GM12892 (cell line): Measurements from ENCODE around the gene KIAA1671.

Experiments
- POLR2A ChIP-seq: IDR thresholded peaks from 2 replicates; pipeline ENCODE4 v1.6.1; 2011; ENCODE audit warnings: low read depth, low read length, control low read depth
- POLR2AphosphoS5 ChIP-seq: IDR thresholded peaks from 2 replicates; pipeline ENCODE4 v1.6.1; 2011; ENCODE audit warnings: low read depth, low read length, control low read depth

DNA sequence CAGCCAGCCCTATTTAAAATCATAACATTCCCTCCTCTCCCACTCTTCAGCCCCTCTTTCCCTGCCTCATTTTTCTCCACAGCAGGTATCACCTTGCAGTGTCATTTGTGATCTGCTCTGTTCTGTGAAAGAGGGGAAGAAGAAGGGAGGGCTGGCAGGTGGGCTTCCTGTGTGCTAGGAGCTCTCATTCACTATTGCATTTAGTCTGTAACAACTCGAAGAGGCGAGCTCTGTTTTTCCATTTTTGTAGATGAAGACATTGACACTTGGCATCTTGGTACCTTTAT is 195.1 kb downstream of the KIAA1671 start:
- TF ChIP-seq POLR2A (no peak), POLR2AphosphoS5 (no peak)
